Body of pancreas (tissue), 4 donors: ENCODE results near the gene TRIM46.

Source experiments
- CTCF ChIP-seq, 7 experiments: fragments of 450-650 bp in 4 of 7; fragments of 200-600 bp in 3 of 7; sonication (generic) in 3 of 7; IDR thresholded peaks; one replicate each; pipeline ENCODE4 v1.5.1; 2016 to 2019; ENCODE audit warnings: antibody characterized with exemption in 7 of 7
- POLR2A ChIP-seq, 3 donors: fragments of 450-650 bp; IDR thresholded peaks; one replicate each; pipeline ENCODE4 v1.6.1; 2016; ENCODE audit warnings: antibody characterized with exemption in 3 of 3, mild to moderate bottlenecking in 2 of 3

DNA sequence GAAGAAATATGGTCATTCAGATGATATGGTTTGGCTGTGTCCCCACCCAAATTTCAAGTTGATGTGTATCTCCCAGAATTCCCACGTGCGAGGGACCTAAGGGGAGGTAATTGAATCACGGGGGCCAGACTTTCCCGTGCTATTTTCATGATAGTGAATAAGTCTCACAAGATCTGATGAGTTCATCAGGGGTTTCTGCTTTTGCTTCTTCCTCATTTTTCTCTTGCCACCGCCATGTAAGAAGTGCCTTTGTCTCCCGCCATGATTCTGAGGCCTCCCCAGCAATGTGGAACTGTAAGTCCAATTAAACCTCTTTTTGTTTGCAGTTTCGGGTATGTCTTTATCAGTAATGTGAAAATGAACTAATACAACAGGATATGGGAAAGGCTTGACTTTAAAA lies 31.9 kb upstream of the TRIM46 start:
- TF ChIP-seq POLR2A (IDR thresholded peaks at IDR 0.05) (no peak), CTCF (IDR thresholded peaks at IDR 0.05) (no peak)
